Measurements from ENCODE around the gene ASIC2. TPM values are rescaled to one million over a fixed set of nuclear protein-coding genes. Genes with fewer than 3 reads are reported as not detected.

Gene ASIC2
- total RNA-seq, 1 donor from 2014 or later = not detected

- TF ChIP-seq CTCF (IDR thresholded peaks at IDR 0.05; ENCODE audit: unreplicated experiment) = no peak
- Mint-ChIP-seq H3K36me3 (ENCODE audit: low read depth, unreplicated experiment) (no peaks in the 10 kb centered on the region), H3K27me3 (ENCODE audit: unreplicated experiment) (peaks cover 1% of the 10 kb centered on the region), H3K27ac (ENCODE audit: unreplicated experiment) (no peak overlapping the region), H3K4me1 (ENCODE audit: unreplicated experiment) (peaks cover 9% of the 10 kb centered on the region), H3K9me3 (ENCODE audit: unreplicated experiment) (no peaks in the 10 kb centered on the region), H3K4me3 (ENCODE audit: unreplicated experiment) (no peak overlapping the region)
- no peak for DNase-seq (ENCODE audit: low spot score)
Observed at GRCh38 chr17:33137426-33137825, 155.7 kb downstream of the ASIC2 start.

DNA sequence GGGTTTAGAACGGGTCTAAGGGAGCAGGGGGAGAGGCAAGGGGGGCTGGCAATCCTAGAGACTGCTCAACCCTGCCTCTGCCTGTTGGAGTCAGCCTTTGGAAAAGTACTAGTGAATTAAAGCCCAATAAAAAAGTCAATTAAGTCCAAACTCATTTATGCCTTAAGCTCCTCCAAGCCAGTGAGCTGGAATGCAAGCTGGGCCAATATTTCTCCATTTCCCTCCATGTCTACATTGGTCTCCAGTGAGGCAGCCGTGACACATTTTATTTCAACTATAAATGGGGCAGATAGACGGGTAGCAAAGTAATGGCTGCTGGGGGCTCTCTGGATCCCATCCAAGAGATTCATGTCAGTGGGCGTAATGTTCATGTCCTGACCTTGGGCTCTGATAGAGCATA lies 157.4 kb downstream of the ASIC2 start:
- no peaks in the 10 kb centered on the region for H3K9me3 Mint-ChIP-seq (ENCODE audit: unreplicated experiment)
- no peaks in the 10 kb centered on the region for H3K36me3 Mint-ChIP-seq (ENCODE audit: low read depth, unreplicated experiment)
- H3K27me3 Mint-ChIP-seq (ENCODE audit: unreplicated experiment) = peaks cover 1% of the 10 kb centered on the region
- peaks cover 9% of the 10 kb centered on the region for H3K4me1 Mint-ChIP-seq (ENCODE audit: unreplicated experiment)
- DNase-seq (ENCODE audit: low spot score) = no peak
- no peak overlapping the region for H3K27ac Mint-ChIP-seq (ENCODE audit: unreplicated experiment)
- no peak overlapping the region for H3K4me3 Mint-ChIP-seq (ENCODE audit: unreplicated experiment)
- no peak for TF ChIP-seq CTCF (IDR thresholded peaks at IDR 0.05; ENCODE audit: unreplicated experiment)

GRCh38 chr17:33131620-33132019 lies 161.5 kb downstream of the ASIC2 start:
- no peaks in the 10 kb centered on the region for H3K36me3 Mint-ChIP-seq (ENCODE audit: low read depth, unreplicated experiment)
- no peak overlapping the region for H3K27ac Mint-ChIP-seq (ENCODE audit: unreplicated experiment)
- no peak for DNase-seq (ENCODE audit: low spot score)
- no peaks in the 10 kb centered on the region for H3K9me3 Mint-ChIP-seq (ENCODE audit: unreplicated experiment)
- TF ChIP-seq CTCF (IDR thresholded peaks at IDR 0.05; ENCODE audit: unreplicated experiment) = no peak
- no peaks in the 10 kb centered on the region for H3K4me1 Mint-ChIP-seq (ENCODE audit: unreplicated experiment)
- H3K27me3 Mint-ChIP-seq (ENCODE audit: unreplicated experiment) = peaks cover 1% of the 10 kb centered on the region
- H3K4me3 Mint-ChIP-seq (ENCODE audit: unreplicated experiment) = no peak overlapping the region

DNA sequence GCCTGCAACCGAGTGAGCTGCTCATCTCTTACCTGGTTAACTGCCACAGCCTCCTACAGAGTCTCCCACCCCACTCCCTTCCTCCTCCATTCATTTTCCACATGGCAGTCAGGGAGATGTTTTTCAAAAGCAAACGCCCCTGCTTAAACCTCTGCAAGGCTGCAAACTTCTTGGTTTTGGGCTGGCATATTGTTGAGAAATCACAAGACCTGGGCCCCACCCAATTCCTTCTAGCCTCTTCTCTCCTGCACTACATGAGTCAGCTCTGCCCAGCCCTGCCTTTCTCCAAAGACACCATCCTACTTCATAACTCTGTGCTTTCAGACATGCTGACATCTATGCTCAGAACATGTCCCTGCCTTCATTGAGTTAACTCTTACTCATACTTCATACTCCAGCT lies 165.4 kb downstream of the ASIC2 start:
- no peaks in the 10 kb centered on the region for H3K9me3 Mint-ChIP-seq (ENCODE audit: unreplicated experiment)
- no peak for DNase-seq (ENCODE audit: low spot score)
- H3K4me1 Mint-ChIP-seq (ENCODE audit: unreplicated experiment) = no peaks in the 10 kb centered on the region
- TF ChIP-seq CTCF (IDR thresholded peaks at IDR 0.05; ENCODE audit: unreplicated experiment) = no peak
- H3K36me3 Mint-ChIP-seq (ENCODE audit: low read depth, unreplicated experiment) = no peaks in the 10 kb centered on the region
- peaks cover 1% of the 10 kb centered on the region for H3K27me3 Mint-ChIP-seq (ENCODE audit: unreplicated experiment)
- no peak overlapping the region for H3K4me3 Mint-ChIP-seq (ENCODE audit: unreplicated experiment)
- no peak overlapping the region for H3K27ac Mint-ChIP-seq (ENCODE audit: unreplicated experiment)

DNA sequence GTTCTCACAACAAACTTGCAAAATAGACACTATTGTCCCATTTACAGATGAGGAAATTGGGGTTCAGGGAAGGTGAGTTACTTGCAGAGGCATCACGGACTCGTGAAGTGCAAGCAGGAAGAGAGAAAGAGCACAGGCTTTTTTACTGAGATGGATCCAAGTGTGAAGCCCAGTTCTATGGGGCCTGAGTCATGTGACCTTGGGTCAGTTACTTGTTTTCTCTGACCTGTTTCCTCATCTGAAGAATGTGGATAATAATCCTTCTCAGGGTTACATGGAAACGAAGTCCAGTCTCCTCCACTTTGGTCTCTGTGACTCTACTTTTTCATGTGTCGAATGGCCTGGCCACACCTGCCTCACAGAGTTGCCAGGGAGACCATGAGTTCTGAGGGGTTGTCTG lies 167.0 kb downstream of the ASIC2 start:
- Mint-ChIP-seq H3K27me3 (ENCODE audit: unreplicated experiment) (peaks cover 1% of the 10 kb centered on the region), H3K4me1 (ENCODE audit: unreplicated experiment) (peaks cover 4% of the 10 kb centered on the region), H3K4me3 (ENCODE audit: unreplicated experiment) (no peak overlapping the region), H3K9me3 (ENCODE audit: unreplicated experiment) (no peaks in the 10 kb centered on the region), H3K27ac (ENCODE audit: unreplicated experiment) (no peak overlapping the region), H3K36me3 (ENCODE audit: low read depth, unreplicated experiment) (no peaks in the 10 kb centered on the region)
- no peak for DNase-seq (ENCODE audit: low spot score)
- TF ChIP-seq CTCF (IDR thresholded peaks at IDR 0.05; ENCODE audit: unreplicated experiment) = no peak

All from endothelial cell (in vitro differentiated cells).